Activated naive CD4-positive, alpha-beta T cell treated with anti-CD3 and anti-CD28 coated beads, Interleukin-2, amount 50 U/mL, for 24 hours (primary cell): ENCODE measurements around the gene OR6C4.
"Not testable (repeated sequence)": the region's sequence is repeated elsewhere in the genome, so short reads cannot be mapped to it uniquely, and the experiment has no call there.

Source experiments
- H3K27ac Mint-ChIP-seq: one replicate; pipeline ENCODE4 v1.8.0; 2021; ENCODE audit warnings: mild to moderate bottlenecking, mixed read lengths
- H3K27me3 Mint-ChIP-seq: one replicate; pipeline ENCODE4 v1.8.0; 2021; ENCODE audit warnings: mixed read lengths
- H3K36me3 Mint-ChIP-seq: one replicate; pipeline ENCODE4 v1.8.0; 2021; ENCODE audit warnings: mixed read lengths
- H3K4me1 Mint-ChIP-seq: one replicate; pipeline ENCODE4 v1.8.0; 2021; ENCODE audit warnings: mixed read lengths
- H3K4me3 Mint-ChIP-seq: one replicate; pipeline ENCODE4 v1.8.0; 2021; ENCODE audit warnings: mild to moderate bottlenecking, mixed read lengths
- H3K9me3 Mint-ChIP-seq: one replicate; pipeline ENCODE4 v1.8.0; 2021; ENCODE audit warnings: mixed read lengths

Gene OR6C4

GRCh38 chr12:55549302-55549701, at the start of gene OR6C4:
TSS of gene OR6C4 (plus strand) at chr12:55549602. CDS start at chr12:55551227, 1,625 bp downstream.
- no peaks in the 10 kb centered on the region for H3K9me3 Mint-ChIP-seq
- H3K27me3 Mint-ChIP-seq: peaks cover 20% of the 10 kb centered on the region
- H3K4me1 Mint-ChIP-seq: no peaks in the 10 kb centered on the region
- H3K36me3 Mint-ChIP-seq: no peaks in the 10 kb centered on the region
- H3K4me3 Mint-ChIP-seq: no peak within 1 kb of the TSS
- no peak within 1 kb of the TSS for H3K27ac Mint-ChIP-seq

GRCh38 chr12:55499810-55500252, 49.6 kb upstream of the OR6C4 start:
- H3K27me3 Mint-ChIP-seq: peaks cover 4% of the 10 kb centered on the region
- H3K9me3 Mint-ChIP-seq: no peaks in the 10 kb centered on the region
- H3K4me3 Mint-ChIP-seq: no peak overlapping the region
- H3K4me1 Mint-ChIP-seq: no peaks in the 10 kb centered on the region
- H3K36me3 Mint-ChIP-seq: no peaks in the 10 kb centered on the region
- H3K27ac Mint-ChIP-seq: no peak overlapping the region

- H3K27ac Mint-ChIP-seq: no peak overlapping the region
- no peaks in the 10 kb centered on the region for H3K36me3 Mint-ChIP-seq
- no peaks in the 10 kb centered on the region for H3K27me3 Mint-ChIP-seq
- H3K4me3 Mint-ChIP-seq: no peak overlapping the region
- no peaks in the 10 kb centered on the region for H3K9me3 Mint-ChIP-seq
- no peaks in the 10 kb centered on the region for H3K4me1 Mint-ChIP-seq
Measured at GRCh38 chr12:55501601-55502000, 47.8 kb upstream of the OR6C4 start.

- Mint-ChIP-seq H3K27me3 (peaks cover 27% of the 10 kb centered on the region), H3K4me1 (no peaks in the 10 kb centered on the region), H3K9me3 (no peaks in the 10 kb centered on the region), H3K4me3 (no peak overlapping the region), H3K36me3 (no peaks in the 10 kb centered on the region), H3K27ac (no peak overlapping the region)
Measured at GRCh38 chr12:55515696-55516095, 33.7 kb upstream of the OR6C4 start.

GRCh38 chr12:55516391-55516790, 33.0 kb upstream of the OR6C4 start:
- Mint-ChIP-seq H3K27ac (no peak overlapping the region), H3K36me3 (no peaks in the 10 kb centered on the region), H3K4me3 (no peak overlapping the region), H3K9me3 (no peaks in the 10 kb centered on the region), H3K4me1 (no peaks in the 10 kb centered on the region), H3K27me3 (peaks cover 27% of the 10 kb centered on the region)

GRCh38 chr12:55548235-55548634, 1.2 kb upstream of the OR6C4 start:
- H3K27ac Mint-ChIP-seq, H3K9me3 Mint-ChIP-seq, H3K4me3 Mint-ChIP-seq, H3K36me3 Mint-ChIP-seq, H3K4me1 Mint-ChIP-seq: not testable (repeated sequence)
- peaks cover 17% of the 10 kb centered on the region for H3K27me3 Mint-ChIP-seq

GRCh38 chr12:55548756-55549155, 646 bp upstream of the OR6C4 start:
- Mint-ChIP-seq H3K4me3 (no peak overlapping the region), H3K9me3 (no peaks in the 10 kb centered on the region), H3K4me1 (no peaks in the 10 kb centered on the region), H3K27ac (no peak overlapping the region), H3K36me3 (no peaks in the 10 kb centered on the region), H3K27me3 (peaks cover 15% of the 10 kb centered on the region)

- Mint-ChIP-seq H3K27ac (no peak overlapping the region), H3K9me3 (peaks cover 16% of the 10 kb centered on the region), H3K27me3 (peaks cover 29% of the 10 kb centered on the region), H3K36me3 (peaks cover 5% of the 10 kb centered on the region), H3K4me3 (no peak overlapping the region), H3K4me1 (no peaks in the 10 kb centered on the region)
Measured at GRCh38 chr12:55554296-55554695, 4.9 kb downstream of the OR6C4 start.

- H3K4me1 Mint-ChIP-seq, H3K4me3 Mint-ChIP-seq, H3K36me3 Mint-ChIP-seq, H3K27ac Mint-ChIP-seq: not testable (repeated sequence)
- Mint-ChIP-seq H3K9me3 (peaks cover 31% of the 10 kb centered on the region), H3K27me3 (peaks cover 18% of the 10 kb centered on the region)
Measured at GRCh38 chr12:55570060-55570459, 20.7 kb downstream of the OR6C4 start.

GRCh38 chr12:55570689-55571088, 21.3 kb downstream of the OR6C4 start:
- H3K4me1 Mint-ChIP-seq, H3K4me3 Mint-ChIP-seq, H3K27ac Mint-ChIP-seq, H3K36me3 Mint-ChIP-seq: not testable (repeated sequence)
- peaks cover 15% of the 10 kb centered on the region for H3K27me3 Mint-ChIP-seq
- peaks cover 31% of the 10 kb centered on the region for H3K9me3 Mint-ChIP-seq

GRCh38 chr12:55572168-55572567, 22.8 kb downstream of the OR6C4 start, which contains the start of gene OR2AP1:
TSS of gene OR2AP1 (plus strand) at chr12:55572468. CDS start at chr12:55574415, 1,947 bp downstream.
- H3K27ac Mint-ChIP-seq: no peak within 1 kb of the TSS
- peaks cover 14% of the 10 kb centered on the region for H3K27me3 Mint-ChIP-seq
- peaks cover 9% of the 10 kb centered on the region for H3K36me3 Mint-ChIP-seq
- no peaks in the 10 kb centered on the region for H3K4me1 Mint-ChIP-seq
- H3K4me3 Mint-ChIP-seq: no peak within 1 kb of the TSS
- H3K9me3 Mint-ChIP-seq: peaks cover 28% of the 10 kb centered on the region

- no peaks in the 10 kb centered on the region for H3K36me3 Mint-ChIP-seq
- peaks cover 6% of the 10 kb centered on the region for H3K9me3 Mint-ChIP-seq
- H3K27me3 Mint-ChIP-seq: peaks cover 32% of the 10 kb centered on the region
- H3K4me3 Mint-ChIP-seq: no peak overlapping the region
- no peaks in the 10 kb centered on the region for H3K4me1 Mint-ChIP-seq
- no peak overlapping the region for H3K27ac Mint-ChIP-seq
Measured at GRCh38 chr12:55582066-55582465, 32.7 kb downstream of the OR6C4 start.

GRCh38 chr12:55585817-55586216, 36.4 kb downstream of the OR6C4 start:
- peaks cover 32% of the 10 kb centered on the region for H3K27me3 Mint-ChIP-seq
- H3K27ac Mint-ChIP-seq: no peak overlapping the region
- no peaks in the 10 kb centered on the region for H3K4me1 Mint-ChIP-seq
- H3K9me3 Mint-ChIP-seq: no peaks in the 10 kb centered on the region
- peaks cover 1% of the 10 kb centered on the region for H3K36me3 Mint-ChIP-seq
- H3K4me3 Mint-ChIP-seq: no peak overlapping the region

GRCh38 chr12:55590152-55590551, 40.8 kb downstream of the OR6C4 start:
- H3K9me3 Mint-ChIP-seq: peaks cover 13% of the 10 kb centered on the region
- not testable (repeated sequence) for H3K4me3 Mint-ChIP-seq, H3K36me3 Mint-ChIP-seq, H3K4me1 Mint-ChIP-seq, H3K27ac Mint-ChIP-seq
- H3K27me3 Mint-ChIP-seq: peaks cover 30% of the 10 kb centered on the region
